ENCODE measurements around the gene PGS1. TPM values are rescaled to one million over a fixed set of nuclear protein-coding genes. Genes with fewer than 3 reads are reported as not detected.

Gene PGS1
- total RNA-seq, 1 donor from 2014 or later: 37.9 TPM

DNA sequence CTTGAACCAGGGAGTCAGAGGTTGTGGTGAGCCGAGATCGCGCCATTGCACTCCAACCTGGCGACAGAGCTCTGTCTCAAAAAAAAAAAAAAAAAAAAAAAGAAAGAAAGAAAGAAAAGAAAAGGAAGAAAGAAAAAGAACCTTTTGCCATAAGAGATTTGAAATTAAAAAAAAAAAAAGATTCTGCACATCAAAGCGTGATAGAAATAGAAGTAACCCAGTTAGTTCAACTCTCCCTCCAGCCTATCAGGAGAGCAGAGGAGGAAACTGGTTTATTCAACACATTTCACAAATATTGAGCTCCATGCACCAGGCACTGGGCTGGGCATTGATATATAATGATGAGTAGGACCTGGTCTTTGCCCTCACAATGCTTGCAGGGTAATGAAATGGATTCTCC lies 16.2 kb upstream of the PGS1 start:
- no peak for DNase-seq (ENCODE audit: low read depth)

DNA sequence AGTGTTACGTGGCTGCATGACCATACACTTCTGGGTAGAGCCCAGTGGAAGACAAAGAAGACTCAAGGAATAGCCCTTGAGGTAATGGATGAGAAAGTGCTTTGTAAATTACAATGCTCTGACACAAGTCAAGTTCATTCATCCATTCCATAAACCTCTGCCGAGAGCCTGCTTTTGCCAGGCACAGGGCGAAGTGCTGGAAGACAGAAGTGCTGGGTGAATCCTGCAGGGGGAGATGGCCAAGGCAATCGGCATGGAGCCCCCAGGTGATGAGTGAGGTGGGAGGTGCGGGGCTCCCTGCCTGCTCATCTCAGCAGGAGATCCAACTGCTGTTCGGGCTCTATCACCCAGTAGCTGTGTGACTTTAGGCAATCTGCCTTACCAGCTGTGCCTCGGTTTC lies 15.8 kb upstream of the PGS1 start:
- no peak for DNase-seq (ENCODE audit: low read depth)

- DNase-seq (ENCODE audit: low read depth): no peak
Observed at GRCh38 chr17:78364436-78365281, 13.8 kb upstream of the PGS1 start.

GRCh38 chr17:78365561-78366108 lies 12.8 kb upstream of the PGS1 start:
- DNase-seq (ENCODE audit: low read depth): peak; percentile 81

DNA sequence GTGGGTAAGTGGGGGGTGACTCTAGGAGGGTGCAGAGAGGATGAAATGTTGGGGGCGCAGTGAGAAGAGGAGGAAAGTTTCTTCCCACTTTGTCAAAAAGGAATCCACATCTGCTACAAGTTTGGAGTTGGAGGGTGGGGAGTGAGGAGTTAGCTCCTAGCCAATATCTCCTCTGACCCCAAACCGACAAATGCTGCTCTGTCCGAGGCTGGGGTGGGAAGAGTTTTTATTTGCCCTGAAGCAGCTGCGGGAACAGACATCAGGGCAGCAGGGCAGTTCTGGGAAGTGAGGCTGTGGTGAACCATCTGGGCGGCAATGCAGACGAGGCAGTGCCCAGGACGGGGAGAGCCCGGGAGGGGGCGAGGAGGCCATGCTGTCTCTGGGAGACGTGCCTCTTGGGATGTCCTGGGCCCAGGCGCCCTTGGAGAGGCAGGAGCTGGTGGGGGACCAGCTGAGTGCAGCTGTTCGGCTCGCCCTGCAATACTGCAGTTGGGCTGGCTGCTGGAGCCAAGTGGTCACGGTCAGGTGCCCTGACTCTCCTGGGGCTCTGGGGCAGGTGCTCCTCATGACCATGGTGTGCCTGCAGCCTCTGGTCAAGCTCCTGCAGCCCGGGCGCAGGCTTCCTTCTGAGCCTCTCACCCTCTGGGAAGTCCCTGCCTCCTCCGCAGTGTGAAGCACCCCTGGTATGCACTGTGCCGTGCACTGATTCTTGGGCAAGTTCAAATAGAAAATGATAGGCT lies 12.2 kb upstream of the PGS1 start:
- peak; percentile 91 for DNase-seq (ENCODE audit: low read depth)

GRCh38 chr17:78367193-78367592 lies 11.3 kb upstream of the PGS1 start:
- DNase-seq (ENCODE audit: low read depth): no peak

DNA sequence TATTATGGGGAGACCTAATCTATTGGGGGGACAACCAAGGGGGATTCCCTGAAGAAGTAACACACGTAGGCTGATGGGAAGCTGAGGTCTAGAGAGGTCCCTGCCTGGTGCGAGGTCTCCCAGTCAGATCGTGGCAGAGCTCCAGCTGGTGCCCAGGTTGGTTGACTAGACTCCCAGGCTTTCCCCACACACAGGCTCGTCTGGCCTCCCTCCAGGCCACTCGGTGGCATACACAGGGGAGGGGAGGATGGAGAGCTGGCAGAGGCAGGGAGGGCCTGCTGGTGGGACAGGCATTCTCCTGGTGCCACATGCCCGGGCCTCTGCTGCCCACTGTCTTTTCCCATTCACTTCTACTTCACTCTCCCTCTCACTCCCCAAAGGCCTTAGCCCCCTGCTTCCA lies 10.1 kb upstream of the PGS1 start:
- DNase-seq (ENCODE audit: low read depth): peak; percentile 75

DNA sequence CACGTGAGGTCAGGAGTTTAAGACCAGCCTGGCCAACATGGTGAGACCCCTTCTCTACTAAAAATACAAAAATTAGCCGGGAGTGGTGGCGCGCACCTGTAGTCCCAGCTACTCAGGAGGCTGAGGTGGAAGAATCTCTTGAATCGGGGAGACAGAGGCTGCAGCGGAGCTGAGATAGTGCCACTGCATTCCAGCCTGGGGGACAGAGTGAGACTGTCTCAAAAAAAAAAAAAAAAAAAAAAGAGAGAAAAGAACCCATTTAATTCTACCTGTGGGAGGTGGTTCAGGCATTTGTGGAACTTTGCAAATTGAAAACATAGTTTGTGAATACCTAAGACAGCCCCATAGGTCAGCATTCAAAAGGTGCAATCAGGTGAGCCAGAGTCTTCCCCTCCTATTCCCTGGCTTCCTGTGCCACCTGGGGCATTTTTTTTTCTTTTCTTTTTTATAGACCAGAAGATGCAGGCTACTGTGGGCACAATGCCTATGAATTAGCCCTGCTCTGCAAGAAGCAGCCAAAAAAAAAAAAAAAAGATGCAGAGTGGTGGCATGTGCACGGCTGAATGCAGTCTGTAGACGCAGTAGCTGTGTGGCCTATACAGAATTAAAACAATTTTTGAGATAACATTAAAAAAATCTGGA lies 9.5 kb upstream of the PGS1 start:
- DNase-seq (ENCODE audit: low read depth): no peak

- DNase-seq (ENCODE audit: low read depth): no peak
Observed at GRCh38 chr17:78369791-78370381, 8.6 kb upstream of the PGS1 start.

- no peak for DNase-seq (ENCODE audit: low read depth)
Observed at GRCh38 chr17:78371056-78371455, 7.4 kb upstream of the PGS1 start.

- DNase-seq (ENCODE audit: low read depth): no peak
Observed at GRCh38 chr17:78372841-78373240, 5.6 kb upstream of the PGS1 start.

- DNase-seq (ENCODE audit: low read depth): no peak
Observed at GRCh38 chr17:78374189-78374588, 4.3 kb upstream of the PGS1 start.

DNA sequence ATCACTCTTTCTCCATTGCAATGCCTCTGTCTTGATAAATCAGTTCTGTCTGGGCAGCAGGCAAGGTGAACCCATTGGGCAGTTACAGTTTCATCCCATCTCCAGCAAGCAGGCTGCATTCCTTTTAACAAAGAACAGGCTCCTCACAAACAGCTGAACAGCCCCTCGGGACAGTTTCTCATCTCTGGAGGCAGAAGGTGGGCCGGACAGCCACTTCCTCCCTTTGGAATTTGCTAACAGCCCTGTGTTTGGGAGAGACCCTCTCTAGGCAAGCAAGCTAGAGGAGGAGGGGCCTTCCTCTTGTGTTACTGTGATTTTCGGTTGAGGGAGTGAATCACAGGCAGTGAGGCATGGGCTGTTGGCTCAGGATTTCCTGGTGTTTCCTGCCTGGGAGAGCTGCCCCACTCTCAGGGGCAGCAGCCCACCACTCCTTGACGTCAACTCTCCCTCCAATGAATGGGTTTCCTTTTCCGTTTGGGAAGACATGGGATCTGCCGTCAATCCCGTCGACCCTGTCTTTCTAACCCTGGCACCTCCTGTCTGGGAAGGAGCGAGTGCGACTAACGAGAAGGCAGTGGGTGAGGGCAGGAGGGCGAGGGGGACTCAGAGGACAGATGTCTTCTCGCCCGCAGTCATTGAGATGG lies 3.7 kb upstream of the PGS1 start:
- DNase-seq (ENCODE audit: low read depth): peak; percentile 40

DNA sequence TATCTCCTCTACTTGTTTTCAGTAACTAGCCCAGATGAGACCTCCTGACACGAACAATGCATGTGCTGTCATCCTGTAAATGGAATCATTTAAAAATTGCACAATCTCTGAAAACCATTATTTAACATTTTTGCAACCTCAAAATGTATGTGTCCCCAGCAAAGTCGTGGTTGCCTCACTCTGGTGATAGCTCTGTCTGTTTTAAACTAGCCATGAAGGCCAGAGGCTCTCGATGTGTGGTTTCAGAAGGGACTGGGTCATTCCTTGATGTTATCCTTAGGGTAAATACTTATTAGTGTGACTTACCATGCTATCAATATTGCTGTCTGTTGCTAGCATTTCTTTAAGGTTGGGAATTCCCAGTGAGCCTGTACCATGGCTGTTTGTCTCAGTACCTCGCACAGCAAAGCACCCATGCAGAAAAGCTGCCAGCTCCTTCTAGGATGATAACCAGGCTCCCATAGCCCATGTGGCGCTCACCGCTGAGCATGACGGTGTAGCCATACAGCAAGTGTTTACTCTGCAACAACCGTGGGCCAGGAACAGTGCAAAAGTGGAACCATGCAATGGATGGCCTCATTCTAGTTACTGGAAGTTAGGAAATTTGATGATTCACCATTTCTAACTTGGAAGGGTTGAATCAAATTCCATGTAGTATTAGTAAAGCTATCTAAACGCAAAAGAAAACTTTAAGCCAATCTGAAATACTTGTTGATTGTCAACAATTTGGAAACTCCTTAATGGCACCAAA lies 2.9 kb upstream of the PGS1 start:
- peak; percentile 51 for DNase-seq (ENCODE audit: low read depth)

- DNase-seq (ENCODE audit: low read depth): no peak
Observed at GRCh38 chr17:78376161-78376560, 2.3 kb upstream of the PGS1 start.

DNA sequence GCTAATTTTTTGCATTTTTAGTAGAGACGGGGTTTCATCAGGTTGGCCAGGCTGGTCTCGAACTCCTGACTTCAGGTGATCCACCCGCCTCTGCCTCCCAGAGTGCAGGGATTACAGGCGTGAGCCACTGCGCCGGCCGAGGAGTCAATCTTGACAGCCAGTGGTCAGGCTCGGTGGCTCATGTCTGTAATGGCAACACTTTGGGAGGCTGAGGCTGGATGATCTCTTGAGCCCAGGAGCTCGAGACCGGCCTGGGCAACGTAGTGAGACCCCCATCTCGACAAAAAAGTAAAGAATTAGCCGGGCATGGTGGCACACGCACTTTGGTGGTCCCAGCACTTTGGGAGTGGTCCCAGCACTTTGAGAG lies 608 bp upstream of the PGS1 start:
- no peak for DNase-seq (ENCODE audit: low read depth)

- no peak for DNase-seq (ENCODE audit: low read depth)
Observed at GRCh38 chr17:78379131-78379491, 662 bp downstream of the PGS1 start.

DNA sequence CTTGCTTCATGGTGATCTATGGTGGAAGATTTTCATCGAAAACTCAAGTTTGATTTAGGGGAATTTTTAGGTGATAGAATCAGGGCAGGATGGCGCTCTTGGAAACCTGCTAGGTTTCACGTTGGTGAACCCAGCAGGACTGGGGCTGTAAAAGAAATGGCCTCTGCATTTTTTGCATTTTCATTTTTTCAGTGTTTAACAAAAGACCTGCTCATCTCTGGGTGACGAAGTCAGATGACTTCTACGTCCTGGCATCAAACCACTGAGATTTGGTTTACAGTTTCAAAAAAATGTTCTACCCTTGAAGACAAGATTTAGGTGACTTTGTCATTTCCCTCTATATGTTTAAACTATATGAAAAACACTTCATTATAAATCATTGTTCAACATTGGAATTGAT lies 1.9 kb downstream of the PGS1 start:
- no peak for DNase-seq (ENCODE audit: low read depth)

- DNase-seq (ENCODE audit: low read depth): no peak
Observed at GRCh38 chr17:78381601-78382232, 3.3 kb downstream of the PGS1 start.

Data from myocyte (in vitro differentiated cells).